Ecto neural progenitor cell (in vitro differentiated cells): ENCODE results near the gene CYP2A6.
"Not testable (repeated sequence)": the region's sequence is repeated elsewhere in the genome, so short reads cannot be mapped to it uniquely, and the experiment has no call there.

Source experiments
- DNase-seq: peaks from one replicate; pipeline ENCODE4 v3.0.0-alpha.2; 2018; ENCODE audit warnings: low spot score

CYP2A6 gene, protein sequence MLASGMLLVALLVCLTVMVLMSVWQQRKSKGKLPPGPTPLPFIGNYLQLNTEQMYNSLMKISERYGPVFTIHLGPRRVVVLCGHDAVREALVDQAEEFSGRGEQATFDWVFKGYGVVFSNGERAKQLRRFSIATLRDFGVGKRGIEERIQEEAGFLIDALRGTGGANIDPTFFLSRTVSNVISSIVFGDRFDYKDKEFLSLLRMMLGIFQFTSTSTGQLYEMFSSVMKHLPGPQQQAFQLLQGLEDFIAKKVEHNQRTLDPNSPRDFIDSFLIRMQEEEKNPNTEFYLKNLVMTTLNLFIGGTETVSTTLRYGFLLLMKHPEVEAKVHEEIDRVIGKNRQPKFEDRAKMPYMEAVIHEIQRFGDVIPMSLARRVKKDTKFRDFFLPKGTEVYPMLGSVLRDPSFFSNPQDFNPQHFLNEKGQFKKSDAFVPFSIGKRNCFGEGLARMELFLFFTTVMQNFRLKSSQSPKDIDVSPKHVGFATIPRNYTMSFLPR

DNA sequence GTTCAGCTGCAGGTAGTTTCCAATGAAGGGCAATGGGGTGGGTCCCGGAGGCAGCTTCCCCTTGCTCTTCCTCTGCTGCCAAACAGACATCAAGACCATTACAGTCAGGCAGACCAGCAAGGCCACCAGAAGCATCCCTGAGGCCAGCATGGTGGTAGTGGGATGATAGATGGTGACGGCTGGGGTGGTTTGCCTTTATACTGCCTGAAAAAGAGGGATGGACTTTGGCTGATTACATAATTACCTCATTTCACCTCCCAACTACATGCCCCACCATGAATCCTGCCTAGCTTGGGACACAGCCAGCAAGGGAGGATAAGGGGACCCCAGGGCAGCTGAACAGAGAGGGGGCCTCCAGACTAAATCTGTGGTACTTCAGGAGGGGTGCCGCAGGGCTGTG, at the start of gene CYP2A6:
TSS of gene CYP2A6 (minus strand) at position 171 of the 400 bp plus-strand sequence. CDS start at position 150, 21 bp downstream.
- DNase-seq = not testable (repeated sequence)

DNA sequence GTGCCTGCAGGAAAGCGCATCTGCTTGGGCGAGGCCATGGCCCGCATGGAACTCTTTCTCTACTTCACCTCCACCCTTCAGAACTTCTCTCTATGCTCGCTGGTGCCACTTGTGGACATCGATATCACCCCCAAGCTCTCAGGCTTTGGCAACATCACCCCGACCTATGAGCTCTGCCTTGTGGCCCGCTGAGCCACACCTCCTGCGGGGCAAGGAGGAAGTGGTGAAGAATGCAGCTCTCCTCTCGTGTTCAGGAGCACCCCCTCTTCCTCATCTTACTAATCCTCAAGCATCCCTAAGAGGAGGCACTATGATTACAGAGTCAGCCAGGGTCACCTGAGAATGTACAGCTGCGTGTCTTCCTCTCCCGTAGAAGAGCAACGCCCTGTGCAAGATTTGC, 49.7 kb upstream of the CYP2A6 start:
- not testable (repeated sequence) for DNase-seq

DNA sequence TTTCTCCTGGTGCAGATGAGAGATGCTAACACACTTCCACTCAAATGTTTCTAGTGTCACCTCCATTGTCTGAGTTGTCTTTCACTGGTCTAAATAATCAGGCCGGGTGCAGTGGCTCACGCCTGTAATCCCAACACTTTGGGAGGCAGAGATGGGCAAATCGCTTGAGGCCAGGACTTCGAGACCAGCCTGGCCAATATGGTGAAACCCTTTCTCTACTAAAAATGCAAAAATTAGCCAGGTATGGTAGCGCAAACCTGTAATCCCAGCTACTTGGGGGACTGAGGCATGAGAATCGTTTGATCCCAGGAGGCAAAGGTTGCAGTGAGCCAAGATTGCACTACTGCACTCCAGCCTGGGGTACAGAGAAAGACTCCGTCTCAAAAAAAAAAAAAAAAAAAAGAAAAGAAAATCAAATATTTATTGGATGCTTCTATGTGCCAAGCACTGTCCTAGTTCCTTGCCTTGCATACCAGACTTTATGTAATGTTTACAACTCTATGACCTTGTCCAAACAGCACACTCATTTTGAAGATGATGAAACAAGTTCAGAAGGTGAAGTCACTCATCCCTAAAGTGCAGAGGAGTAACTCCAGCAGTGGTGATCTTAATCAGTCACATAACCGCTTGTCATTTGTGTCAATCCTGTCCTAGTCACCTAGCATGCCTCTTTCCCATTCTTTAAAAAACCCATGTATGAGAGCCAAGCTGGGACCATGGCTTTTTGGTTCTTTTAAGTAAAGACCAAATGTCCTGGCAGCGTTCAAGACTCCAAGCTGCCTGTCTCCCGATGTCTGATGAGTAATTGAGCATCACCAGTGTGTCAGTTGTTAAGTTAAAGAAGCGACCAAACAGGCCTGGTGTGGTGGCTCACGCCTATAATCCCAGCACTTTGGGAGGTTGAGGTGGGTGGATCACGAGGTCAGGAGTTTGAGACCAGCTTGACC, 46.9 kb upstream of the CYP2A6 start:
- DNase-seq = not testable (repeated sequence)

DNA sequence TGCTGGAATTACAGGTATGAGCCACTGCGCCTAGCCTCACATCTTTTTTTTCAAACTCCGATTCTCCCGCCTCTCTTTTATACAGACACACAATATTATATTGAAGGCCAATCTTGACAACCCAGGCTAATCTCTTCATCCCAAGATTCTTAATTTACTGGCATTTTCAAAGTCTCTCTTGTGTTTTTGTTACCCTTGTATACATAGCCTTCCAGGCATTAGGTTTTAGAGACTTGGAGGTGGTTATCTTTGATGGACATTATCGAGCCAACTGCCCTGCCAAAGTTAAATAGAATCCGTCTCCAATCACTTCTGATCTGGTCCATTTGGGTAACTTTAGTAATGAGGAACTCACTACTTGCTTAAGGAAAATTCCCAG, 46.2 kb upstream of the CYP2A6 start:
- DNase-seq = no peak

DNA sequence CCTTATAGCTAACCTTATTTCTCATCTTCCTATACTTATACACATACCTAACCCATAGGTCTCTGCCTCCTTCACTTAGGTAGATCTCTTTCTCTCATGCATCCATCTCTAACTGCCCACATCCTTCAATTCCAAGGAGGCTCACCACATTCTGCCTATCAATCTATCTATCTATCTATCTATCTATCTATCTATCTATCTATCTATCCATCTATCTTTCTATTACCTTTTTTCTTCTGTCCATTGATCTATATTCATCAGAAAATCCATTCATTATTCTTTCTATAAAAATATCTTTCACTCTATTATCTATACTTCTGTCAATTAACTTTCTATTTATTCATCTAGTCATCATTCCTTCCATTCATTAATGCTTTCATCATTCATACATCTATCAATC, 42.9 kb upstream of the CYP2A6 start:
- DNase-seq = no peak

DNA sequence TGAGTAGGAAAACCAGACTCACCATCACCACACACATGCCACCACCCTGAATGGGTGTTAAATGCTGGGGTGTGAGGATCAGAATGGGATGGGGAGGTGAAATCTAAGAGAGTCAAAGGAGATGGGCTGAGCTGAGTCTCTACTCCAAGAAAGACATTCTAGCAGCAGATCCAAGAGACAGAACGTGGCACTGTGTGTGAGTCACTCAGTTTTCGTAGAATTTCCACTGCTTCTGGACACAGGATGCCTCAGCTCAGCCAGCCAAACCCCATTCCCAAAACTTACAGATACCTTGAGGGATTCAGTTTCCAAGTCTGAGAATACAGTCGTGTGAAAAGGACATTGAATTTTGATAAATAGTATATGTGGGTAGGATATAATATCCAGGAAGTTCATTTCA, 39.1 kb upstream of the CYP2A6 start:
- DNase-seq = no peak

DNA sequence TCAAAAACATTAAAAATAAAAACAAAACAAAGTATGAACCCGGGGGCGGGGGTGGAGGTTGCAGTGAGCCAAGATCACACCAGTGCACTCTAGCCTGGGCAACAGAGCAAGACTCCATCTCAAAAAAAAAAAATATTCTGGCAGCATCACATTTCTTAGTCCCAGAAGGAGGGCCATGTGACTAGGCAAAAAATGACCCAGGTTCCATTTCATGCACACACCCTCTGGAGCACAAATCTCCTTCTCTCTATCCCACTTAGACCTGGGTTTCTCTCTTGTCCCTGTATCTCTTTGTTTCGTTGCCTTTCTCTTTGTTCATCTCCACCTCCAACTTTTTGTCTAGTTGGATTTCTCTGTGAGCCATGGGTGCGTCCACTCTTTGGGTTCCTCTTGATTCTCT, 37.9 kb upstream of the CYP2A6 start:
- DNase-seq = no peak

DNA sequence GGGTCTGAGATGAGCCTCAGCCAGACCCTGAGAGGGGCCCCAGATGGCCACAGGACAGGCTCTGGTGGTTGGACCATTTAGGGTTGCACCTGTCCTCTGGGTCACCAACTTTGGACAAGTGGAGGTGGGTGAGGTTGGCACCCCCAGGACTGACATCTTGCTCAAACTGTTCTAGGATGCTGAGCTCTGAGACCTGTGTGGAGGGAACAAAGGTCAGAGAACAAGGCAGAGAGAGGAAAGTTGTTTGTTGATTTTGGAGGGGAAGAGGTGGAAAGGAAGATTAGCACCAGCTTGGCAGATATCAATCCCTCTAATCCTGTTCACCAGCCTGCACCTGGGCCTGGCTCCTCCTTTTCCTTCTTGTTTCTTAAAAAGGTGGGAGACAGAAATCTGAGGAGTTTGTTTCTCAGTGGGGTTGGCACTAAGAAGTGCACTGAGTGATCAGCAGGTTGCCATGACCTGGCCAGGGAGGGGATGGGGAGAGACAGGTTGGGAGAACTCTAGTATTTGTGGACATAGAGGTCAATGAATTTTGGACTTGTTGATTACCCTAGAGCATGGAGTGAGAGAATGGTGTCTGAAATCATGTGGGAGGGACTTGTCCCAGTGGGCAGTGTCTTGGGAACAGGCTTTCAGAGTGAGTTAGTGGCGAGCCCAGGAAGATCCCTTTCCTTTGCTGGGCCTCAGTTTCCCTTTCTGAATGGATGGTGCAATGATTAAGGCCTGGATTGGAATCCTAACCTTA, 34.1 kb upstream of the CYP2A6 start:
- DNase-seq = not testable (repeated sequence)

DNA sequence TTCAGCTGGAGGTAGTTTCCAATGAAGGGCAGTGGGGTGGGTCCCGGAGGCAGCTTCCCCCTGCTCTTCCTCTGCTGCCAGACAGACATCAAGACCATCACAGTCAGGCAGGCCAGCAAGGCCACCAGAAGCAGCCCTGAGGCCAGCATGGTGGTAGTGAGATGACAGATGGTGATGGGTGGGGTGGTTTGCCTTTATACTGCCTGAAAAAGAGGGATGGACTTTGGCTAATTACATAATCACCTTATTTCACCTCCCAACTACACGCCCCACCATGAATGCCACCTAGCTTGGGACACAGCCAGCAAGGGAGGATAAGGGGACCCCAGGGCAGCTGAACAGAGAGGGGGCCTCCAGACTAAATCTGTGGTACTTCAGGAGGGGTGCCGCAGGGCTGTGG, 31.8 kb upstream of the CYP2A6 start, which contains the start of gene CYP2A7:
TSS of gene CYP2A7 (minus strand) at position 170 of the 400 bp plus-strand sequence. CDS start at position 149, 21 bp downstream.
- not testable (repeated sequence) for DNase-seq

DNA sequence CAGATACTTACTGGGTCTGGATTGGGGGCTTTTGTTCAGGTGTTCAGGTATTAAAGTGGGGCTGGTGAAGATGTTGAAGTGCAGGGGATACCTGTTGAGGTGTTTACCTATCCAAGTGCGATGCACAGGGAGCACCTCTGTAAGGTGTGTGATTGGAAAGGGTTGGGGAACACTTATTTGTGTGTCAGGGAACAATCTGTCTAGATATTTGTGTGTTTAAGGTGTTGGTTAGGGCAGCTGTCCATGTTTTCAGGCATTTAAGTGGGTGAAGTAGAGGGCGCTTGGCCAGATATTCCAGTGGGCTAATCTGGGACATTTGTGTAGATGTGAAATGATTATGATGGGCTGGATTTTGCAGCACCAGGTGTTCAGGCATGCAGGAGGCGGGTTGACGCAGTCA, 29.1 kb upstream of the CYP2A6 start:
- DNase-seq = not testable (repeated sequence)

DNA sequence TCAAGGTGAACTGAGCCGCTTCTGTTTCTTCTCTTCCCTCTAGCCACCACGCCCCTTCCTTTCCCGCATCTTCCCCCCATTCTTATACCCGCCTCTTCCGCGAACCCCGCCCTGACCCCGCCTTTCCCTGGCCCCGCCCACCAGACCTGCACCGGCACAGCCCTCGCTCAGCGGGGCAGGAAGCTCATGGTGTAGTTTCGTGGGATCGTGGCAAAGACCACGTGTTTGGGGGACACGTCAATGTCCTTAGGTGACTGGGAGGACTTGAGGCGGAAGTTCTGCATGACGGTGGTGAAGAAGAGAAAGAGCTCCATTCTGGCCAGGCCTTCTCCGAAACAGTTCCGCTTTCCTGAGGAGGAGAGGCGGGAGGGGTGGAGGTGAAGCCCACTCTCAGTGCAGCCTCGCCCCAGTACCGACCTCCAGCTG, 25.3 kb upstream of the CYP2A6 start:
- DNase-seq = peak; percentile 50

DNA sequence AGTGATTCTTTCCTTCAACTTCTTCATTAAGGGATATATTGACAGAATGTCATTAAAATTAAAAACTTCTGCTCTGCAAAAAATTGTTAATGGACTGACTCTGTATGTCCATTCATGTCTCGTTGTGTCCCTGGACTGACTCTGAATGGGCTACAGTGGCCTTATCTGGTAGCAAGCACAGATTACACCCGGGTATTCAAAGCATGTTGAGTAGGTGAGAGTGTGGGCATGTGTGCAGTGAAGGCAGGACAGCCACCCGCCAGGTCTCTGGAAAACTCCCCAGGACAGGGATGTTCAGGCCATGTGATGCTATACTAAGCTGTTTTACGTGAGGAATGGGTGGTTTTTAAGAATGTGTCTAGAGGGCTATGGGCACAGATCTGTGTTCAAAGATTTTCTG, 24.6 kb upstream of the CYP2A6 start:
- DNase-seq = not testable (repeated sequence)

DNA sequence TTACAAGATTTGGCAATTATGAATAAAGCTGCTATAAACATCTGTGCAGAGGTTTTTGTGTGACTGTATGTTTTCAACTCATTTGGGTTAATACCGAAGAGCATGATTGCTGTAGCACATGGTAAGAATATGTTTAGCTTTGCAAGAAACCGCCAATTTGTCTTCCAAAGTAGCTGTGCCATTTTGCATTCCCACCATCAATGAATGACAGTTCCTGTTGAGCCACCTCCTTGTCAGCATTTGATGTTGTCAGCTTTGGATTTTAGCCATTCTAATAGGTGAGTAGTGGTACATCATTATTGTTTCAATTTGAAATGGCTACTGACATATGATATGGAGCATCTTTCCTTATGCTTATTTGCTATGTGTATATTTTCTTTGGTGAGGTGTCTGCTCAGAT, 23.6 kb upstream of the CYP2A6 start:
- not testable (repeated sequence) for DNase-seq

DNA sequence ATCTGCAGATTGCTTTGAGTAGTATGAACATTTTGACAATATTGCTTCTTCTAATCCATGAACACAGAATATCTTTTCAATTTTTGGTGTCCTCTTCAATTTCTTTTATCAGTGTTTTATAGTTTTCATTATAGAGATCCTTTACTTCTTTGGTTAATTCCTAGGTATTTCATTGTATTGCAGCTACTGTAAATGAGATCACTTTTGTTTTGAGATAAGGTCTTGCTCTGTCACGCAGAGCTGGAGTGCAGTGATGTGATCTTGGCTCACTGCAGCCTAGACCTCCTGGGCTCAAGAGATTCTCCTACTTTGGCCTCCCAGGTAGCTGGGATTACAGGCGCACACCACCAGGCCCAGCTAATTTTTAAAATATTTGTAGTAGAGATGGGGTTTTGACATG, 22.0 kb upstream of the CYP2A6 start:
- no peak for DNase-seq

DNA sequence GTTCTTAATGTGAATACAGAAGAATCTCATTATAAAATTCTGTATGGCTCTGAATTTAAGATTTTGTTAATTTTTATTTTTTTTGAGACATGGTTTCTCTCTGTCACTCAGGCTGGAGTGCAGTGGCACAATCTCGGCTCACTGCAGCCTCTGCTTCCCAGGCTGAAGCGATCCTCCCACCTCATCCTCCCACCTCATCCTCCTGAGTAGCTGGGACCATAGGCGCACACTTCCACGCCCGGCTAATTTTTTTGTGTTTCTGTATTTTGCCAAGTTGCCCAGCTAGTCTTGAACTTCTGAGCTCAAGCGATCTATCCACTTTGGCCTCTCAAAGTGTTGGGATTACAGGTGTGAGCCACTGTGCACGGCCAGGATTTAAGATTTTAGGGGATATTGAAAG, 17.5 kb upstream of the CYP2A6 start:
- no peak for DNase-seq

DNA sequence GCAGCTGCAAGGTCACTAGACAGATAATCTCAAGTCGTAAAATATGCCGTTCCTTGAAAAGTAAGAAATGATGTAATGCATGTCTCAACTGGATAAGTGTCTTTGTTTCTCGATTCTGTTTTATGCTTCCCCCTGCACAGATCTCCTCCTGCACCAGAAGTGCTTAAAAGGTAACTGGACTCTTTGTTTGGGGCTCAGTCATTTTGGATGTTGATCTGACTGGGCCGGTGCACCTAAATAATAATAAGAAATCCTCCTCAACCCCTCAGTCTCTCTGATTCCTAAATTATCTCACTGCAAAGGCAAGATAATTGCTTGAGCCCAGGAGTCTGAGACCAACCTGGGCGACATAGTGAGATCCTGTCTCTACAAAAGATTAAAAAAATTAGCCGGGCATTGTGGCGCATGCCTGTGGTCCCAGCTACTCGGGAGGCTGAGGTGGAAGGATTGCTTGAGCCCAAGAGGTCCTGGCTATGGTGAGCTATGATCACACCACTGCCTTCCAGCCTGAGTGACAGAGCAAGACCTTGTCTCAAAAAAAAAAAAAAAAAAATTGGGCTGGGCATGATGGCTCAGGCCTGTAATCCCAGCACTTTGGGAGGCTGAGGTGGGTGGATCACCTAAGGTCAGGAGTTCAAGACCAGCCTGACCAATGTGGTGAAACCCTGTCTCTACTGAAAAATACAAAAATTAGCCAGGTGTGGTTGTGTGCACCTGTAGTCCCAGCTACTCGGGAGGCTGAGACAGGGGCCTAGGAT, 14.7 kb upstream of the CYP2A6 start:
- DNase-seq = not testable (repeated sequence)

DNA sequence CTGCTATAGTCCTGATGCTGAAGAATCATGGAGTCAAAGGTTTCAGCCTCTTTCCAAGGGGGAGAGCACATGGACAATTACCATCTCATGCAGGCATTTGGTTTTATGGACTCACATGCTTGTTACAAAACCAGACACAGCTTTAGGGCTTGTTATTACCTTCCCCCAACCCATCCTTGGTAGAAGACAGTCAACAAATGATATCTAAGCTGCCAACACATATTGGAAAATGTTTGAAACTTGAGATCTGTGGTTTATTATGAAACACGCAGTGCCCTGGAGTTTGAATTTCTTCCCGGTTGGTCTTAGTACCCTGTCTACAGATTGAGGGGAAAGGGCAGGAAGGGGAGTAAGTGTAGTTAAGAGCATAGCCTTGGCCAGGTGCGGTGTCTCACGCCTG, 12.5 kb upstream of the CYP2A6 start:
- no peak for DNase-seq

DNA sequence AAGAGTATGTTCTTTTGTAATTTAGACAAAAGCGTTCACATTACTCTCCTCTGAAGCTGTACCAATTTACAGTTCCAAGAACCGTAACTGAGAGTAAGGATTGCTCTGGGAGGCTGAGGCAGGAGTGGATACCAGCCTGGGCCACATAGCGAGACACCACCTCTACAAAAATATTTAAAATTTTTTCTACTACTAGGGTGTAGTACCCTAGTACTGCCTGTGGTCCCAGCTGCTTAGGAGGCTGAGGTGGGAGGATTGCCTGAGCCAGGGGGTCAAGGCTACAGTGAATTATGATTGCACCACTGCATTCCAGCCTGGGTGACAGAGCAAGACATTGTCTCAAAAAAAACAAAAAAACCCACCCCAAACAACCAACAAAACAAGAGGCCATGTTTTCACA, 12.1 kb upstream of the CYP2A6 start:
- DNase-seq = no peak

DNA sequence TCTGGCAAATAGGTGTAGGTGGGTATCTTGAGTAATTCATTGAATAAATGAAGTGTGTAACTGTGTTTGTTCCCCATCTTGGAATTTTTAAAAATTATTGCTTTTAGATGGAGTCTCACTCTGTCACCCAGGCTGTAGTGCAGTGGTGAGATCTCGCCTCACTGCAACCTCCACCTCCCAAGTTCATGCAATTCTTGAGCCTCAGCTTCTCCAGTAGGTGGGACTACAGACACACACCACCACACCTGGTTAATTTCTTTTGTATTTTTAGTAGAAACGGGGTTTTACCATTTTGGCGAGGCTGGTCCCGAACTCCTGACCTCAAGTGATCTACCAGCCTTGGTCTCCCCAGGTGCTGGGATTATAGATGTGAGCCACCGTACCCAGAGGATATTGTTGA, 7.9 kb upstream of the CYP2A6 start:
- no peak for DNase-seq

DNA sequence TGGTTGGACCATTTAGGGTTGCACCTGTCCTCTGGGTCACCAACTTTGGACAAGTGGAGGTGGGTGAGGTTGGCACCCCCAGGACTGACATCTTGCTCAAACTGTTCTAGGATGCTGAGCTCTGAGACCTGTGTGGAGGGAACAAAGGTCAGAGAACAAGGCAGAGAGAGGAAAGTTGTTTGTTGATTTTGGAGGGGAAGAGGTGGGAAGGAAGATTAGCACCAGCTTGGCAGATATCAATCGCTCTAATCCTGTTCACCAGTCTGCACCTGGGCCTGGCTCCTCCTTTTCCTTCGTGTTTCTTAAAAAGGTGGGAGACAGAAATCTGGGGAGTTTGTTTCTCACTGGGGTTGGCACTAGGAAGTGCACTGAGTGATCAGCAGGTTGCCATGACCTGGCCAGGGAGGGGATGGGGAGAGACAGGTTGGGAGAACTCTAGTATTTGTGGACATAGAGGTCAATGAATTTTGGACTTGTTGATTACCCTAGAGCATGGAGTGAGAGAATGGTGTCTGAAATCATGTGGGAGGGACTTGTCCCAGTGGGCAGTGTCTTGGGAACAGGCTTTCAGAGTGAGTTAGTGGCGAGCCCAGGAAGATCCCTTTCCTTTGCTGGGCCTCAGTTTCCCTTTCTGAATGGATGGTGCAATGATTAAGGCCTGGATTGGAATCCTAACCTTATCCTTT, 2.4 kb upstream of the CYP2A6 start:
- not testable (repeated sequence) for DNase-seq
